ENCODE data around the gene KCTD19. TPM values are rescaled to one million over a fixed set of nuclear protein-coding genes. Genes with fewer than 3 reads are reported as not detected.

The KCTD19 gene
- total RNA-seq, 1 donor: under 0.01 TPM

GRCh38 chr16:67264277-67264676, 62.3 kb downstream of the KCTD19 start:
- Histone ChIP-seq H3K27me3 (ENCODE audit: insufficient read depth, low read length) (no peaks in the 10 kb centered on the region), H3K4me1 (ENCODE audit: insufficient read depth, low read length) (no peaks in the 10 kb centered on the region), H3K4me3 (ENCODE audit: low read length) (no peak overlapping the region), H3K9me3 (ENCODE audit: low read depth, low read length) (no peaks in the 10 kb centered on the region)

- H3K4me1 ChIP-seq (ENCODE audit: insufficient read depth, low read length): no peaks in the 10 kb centered on the region
- no peaks in the 10 kb centered on the region for H3K9me3 ChIP-seq (ENCODE audit: low read depth, low read length)
- H3K4me3 ChIP-seq (ENCODE audit: low read length): no peak overlapping the region
- no peaks in the 10 kb centered on the region for H3K27me3 ChIP-seq (ENCODE audit: insufficient read depth, low read length)
Observed at GRCh38 chr16:67263201-67263600, 63.3 kb downstream of the KCTD19 start.

- no peaks in the 10 kb centered on the region for H3K4me1 ChIP-seq (ENCODE audit: insufficient read depth, low read length)
- H3K9me3 ChIP-seq (ENCODE audit: low read depth, low read length): no peaks in the 10 kb centered on the region
- no peak overlapping the region for H3K4me3 ChIP-seq (ENCODE audit: low read length)
- no peaks in the 10 kb centered on the region for H3K27me3 ChIP-seq (ENCODE audit: insufficient read depth, low read length)
Observed at GRCh38 chr16:67260426-67261063, 66.0 kb downstream of the KCTD19 start.

GRCh38 chr16:67259705-67260104, 66.8 kb downstream of the KCTD19 start:
- H3K27me3 ChIP-seq (ENCODE audit: insufficient read depth, low read length): no peaks in the 10 kb centered on the region
- H3K4me1 ChIP-seq (ENCODE audit: insufficient read depth, low read length): no peaks in the 10 kb centered on the region
- H3K4me3 ChIP-seq (ENCODE audit: low read length): no peak overlapping the region
- no peaks in the 10 kb centered on the region for H3K9me3 ChIP-seq (ENCODE audit: low read depth, low read length)

DNA sequence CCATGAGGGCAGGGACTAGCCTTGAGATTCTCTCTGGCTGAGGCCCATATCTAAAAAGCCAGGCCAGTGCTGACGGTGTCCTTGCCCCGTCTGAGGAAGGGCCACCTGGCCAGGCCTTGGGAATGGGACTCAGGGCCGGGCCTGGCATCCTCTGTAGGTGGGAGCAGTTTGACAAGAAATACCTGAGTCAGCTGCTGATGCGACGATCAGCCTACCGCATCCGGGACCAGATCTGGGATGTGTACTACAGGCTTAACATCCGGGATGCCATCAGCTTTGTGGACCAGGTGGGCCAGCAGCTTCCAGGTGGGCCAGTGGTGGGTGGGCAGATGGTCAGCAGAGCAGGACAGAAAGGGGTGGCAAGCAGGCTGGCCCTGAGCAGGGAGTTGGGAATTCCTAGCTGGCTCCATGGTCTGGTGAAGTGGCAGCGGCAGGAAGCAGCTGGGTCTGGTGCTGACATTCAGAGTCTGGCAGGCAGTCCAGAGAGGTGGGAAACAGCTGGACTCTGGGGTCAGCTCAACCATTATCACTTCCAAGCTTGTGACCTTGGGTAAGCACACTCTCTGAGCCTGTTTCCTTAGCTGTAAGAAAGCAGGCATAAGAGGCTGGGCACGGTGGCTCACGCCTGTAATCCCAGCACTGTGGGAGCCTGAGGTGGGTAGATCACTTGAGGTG, 68.2 kb downstream of the KCTD19 start:
- Histone ChIP-seq H3K27me3 (ENCODE audit: insufficient read depth, low read length) (no peaks in the 10 kb centered on the region), H3K4me3 (ENCODE audit: low read length) (no peak overlapping the region), H3K4me1 (ENCODE audit: insufficient read depth, low read length) (no peaks in the 10 kb centered on the region), H3K9me3 (ENCODE audit: low read depth, low read length) (no peaks in the 10 kb centered on the region)

- Histone ChIP-seq H3K4me1 (ENCODE audit: insufficient read depth, low read length) (no peaks in the 10 kb centered on the region), H3K9me3 (ENCODE audit: low read depth, low read length) (no peaks in the 10 kb centered on the region), H3K4me3 (ENCODE audit: low read length) (no peak overlapping the region), H3K27me3 (ENCODE audit: insufficient read depth, low read length) (no peaks in the 10 kb centered on the region)
Observed at GRCh38 chr16:67257486-67258160, 68.9 kb downstream of the KCTD19 start.

GRCh38 chr16:67256701-67257230, 69.8 kb downstream of the KCTD19 start:
- Histone ChIP-seq H3K27me3 (ENCODE audit: insufficient read depth, low read length) (no peaks in the 10 kb centered on the region), H3K9me3 (ENCODE audit: low read depth, low read length) (no peaks in the 10 kb centered on the region), H3K4me1 (ENCODE audit: insufficient read depth, low read length) (no peaks in the 10 kb centered on the region), H3K4me3 (ENCODE audit: low read length) (no peak overlapping the region)

GRCh38 chr16:67255553-67256221, 70.9 kb downstream of the KCTD19 start:
- peaks cover under 1% of the 10 kb centered on the region for H3K27me3 ChIP-seq (ENCODE audit: insufficient read depth, low read length)
- H3K9me3 ChIP-seq (ENCODE audit: low read depth, low read length): no peaks in the 10 kb centered on the region
- H3K4me3 ChIP-seq (ENCODE audit: low read length): no peak overlapping the region
- no peaks in the 10 kb centered on the region for H3K4me1 ChIP-seq (ENCODE audit: insufficient read depth, low read length)

DNA sequence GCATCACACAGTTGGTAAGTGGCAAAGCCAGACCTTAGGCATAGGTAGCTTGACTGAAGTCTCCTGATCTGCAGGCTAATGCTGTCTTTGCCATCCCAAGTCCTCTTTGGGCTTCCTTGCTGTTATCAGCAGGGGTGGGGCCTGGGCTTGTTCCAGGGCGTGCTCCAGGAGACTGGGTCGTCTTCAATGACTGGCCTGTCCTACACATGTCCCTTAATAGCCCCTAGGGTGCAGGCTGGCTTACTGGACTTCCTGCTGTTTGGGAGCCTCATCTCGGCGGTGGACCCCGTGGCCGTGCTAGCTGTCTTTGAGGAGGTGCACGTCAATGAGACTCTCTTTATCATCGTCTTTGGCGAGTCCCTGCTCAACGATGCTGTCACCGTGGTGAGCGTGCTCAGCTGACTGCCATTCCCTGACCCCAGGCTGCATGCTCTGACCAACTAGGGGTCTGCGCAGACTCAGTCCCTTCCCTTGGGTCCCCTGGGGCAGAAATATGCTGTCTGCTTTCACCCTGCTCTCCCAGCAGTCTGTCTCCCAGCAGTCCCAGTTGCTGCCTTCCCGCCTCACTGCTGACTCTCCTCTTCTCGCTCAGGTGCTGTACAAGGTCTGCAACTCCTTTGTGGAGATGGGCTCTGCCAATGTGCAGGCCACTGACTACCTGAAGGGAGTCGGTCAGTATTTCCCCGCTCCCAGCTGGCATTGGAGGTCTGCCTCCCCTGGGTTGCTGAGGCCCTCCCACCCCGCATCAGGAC, 71.6 kb downstream of the KCTD19 start:
- Histone ChIP-seq H3K27me3 (ENCODE audit: insufficient read depth, low read length) (peaks cover 7% of the 10 kb centered on the region), H3K4me3 (ENCODE audit: low read length) (no peak overlapping the region), H3K4me1 (ENCODE audit: insufficient read depth, low read length) (no peaks in the 10 kb centered on the region), H3K9me3 (ENCODE audit: low read depth, low read length) (no peaks in the 10 kb centered on the region)

DNA sequence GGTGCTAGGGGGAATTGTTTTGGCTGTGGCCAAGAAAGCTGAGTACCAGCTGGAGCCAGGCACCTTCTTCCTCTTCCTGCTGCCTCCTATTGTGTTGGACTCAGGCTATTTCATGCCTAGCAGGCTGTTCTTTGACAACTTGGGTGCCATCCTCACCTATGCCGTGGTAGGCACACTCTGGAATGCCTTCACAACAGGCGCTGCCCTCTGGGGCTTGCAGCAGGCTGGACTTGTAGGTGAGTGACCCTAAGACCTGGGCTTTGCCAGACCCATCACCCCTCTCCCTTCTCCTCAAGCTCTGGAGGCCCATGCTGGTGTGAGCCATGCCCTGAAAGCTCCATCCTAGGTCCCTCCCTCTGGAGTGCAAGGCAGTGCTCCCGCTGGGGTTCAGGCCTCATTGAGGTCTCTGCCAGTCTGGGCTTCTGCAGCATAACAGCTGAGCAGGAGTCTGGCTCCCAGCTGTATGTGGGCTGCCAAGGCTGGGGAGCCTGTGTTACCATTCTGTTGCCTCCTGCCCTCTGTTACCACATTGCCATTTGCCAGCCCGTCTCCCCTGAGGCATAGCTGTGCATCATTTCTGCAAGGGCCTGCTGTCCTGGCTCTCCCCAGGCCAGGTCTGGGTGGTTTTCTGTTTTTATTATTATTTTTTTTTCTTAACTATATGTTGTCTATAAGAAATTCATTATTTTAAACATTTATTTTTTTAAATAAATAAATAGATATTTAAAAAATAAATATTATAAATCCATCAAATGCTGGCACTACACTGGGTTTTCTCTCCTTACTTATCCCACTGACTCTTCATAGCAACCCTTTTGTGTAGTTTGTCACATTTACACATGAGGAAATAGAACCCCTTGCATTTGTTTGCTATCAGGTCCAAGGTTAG, 73.7 kb downstream of the KCTD19 start:
- Histone ChIP-seq H3K9me3 (ENCODE audit: low read depth, low read length) (no peaks in the 10 kb centered on the region), H3K4me3 (ENCODE audit: low read length) (no peak overlapping the region), H3K27me3 (ENCODE audit: insufficient read depth, low read length) (peaks cover 21% of the 10 kb centered on the region), H3K4me1 (ENCODE audit: insufficient read depth, low read length) (peaks cover 17% of the 10 kb centered on the region)

DNA sequence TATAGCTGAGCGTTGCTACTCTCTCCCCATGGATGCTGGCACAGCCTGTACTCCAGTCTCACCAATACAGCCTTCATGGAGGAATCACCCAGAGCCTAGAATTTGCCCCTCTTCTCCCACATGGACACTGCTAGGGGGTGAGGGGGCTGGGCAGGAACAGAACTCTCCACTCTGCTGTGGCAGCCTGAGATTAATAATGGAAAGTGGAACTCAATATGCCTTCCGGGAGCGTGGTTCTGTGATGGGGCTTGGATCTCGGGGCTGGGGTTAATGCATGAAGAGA, 76.6 kb downstream of the KCTD19 start:
- no peak overlapping the region for H3K4me3 ChIP-seq (ENCODE audit: low read length)
- peaks cover 41% of the 10 kb centered on the region for H3K4me1 ChIP-seq (ENCODE audit: insufficient read depth, low read length)
- no peaks in the 10 kb centered on the region for H3K9me3 ChIP-seq (ENCODE audit: low read depth, low read length)
- H3K27me3 ChIP-seq (ENCODE audit: insufficient read depth, low read length): peaks cover 21% of the 10 kb centered on the region

DNA sequence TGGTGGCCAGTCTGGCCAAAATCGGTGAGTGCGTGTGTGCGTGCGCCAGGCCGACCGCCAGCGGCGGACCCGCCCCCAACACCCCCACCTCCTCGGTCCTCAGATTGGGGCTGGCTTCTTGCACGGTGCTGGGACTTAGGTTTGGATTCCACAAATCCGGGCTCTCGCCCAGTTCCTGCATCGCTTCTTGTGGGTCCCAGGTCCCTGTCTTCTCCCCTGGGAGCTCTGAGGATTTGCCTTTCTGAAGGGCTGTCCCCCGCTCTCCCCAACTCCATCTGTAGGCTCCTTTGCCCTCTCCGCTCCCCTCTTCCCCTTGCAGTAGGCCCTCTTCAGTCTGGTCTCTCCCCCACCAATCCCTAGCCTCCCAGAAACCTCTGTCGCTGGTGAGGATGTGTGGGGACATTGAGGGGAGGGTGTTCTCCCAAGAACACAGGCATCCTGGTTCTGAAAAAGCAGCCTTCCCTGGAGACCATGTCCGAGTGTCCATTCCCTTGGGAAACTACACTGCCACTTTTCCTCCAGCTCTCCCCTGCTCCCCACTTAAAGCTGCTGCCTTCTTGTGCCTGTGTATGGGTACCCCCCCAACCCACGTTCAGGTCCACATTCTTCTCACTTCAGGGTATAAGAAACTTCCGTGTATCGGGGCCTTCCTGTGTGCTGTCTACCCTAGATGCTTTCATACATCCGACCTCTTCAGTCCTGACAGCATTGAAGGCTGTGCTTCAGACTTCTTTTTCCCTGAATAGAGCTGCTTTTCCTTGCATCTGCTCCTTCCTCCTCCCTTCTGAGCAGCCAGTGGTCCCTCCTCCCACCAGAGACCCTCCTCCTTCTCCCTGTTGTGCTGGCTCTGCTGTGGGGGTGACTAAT, 77.1 kb downstream of the KCTD19 start:
- Histone ChIP-seq H3K4me1 (ENCODE audit: insufficient read depth, low read length) (peaks cover 47% of the 10 kb centered on the region), H3K9me3 (ENCODE audit: low read depth, low read length) (no peaks in the 10 kb centered on the region), H3K27me3 (ENCODE audit: insufficient read depth, low read length) (peaks cover 21% of the 10 kb centered on the region), H3K4me3 (ENCODE audit: low read length) (no peak overlapping the region)

DNA sequence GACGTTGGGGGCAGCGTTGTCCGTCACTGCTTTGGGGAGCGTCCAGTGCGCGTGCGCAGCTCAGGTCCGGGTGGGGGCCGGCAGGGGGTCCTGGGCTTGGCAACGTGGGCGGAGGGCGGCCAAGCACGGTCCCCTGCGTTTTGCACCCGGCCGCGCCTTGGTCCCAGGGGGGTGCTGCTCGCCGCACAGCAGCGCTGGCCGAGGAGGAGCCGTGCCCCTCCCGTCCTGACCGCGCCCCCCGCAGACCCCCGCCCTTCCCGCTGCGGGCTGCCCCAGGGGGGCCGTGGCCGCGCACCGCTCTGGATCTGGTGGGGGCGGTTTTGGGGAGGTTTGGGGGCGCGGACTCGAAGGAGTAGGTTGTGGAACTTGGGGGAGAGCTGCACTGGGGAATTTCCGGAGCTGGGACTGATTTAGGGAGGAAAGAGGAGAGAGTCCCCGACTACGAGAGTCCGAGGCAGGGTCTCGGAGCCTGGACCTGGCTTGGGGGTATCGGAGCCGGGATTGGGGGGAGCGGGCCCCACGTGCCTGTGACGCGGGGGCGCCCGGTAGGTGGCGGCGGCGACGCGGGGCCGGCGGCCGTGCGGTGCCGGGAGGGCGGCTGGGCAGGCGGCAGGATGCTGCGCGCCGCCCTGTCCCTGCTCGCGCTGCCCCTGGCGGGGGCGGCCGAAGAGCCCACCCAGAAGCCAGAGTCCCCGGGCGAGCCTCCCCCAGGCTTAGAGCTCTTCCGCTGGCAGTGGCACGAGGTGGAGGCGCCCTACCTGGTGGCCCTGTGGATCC, 78.0 kb downstream of the KCTD19 start, which contains the start of gene SLC9A5:
Gene SLC9A5 (plus strand): TSS at position 579 of the 777 bp plus-strand sequence. CDS start 36 bp downstream, at position 615.
- peaks cover 21% of the 10 kb centered on the region for H3K27me3 ChIP-seq (ENCODE audit: insufficient read depth, low read length)
- H3K4me1 ChIP-seq (ENCODE audit: insufficient read depth, low read length): peaks cover 55% of the 10 kb centered on the region
- peak within 1 kb of the TSS; percentile 68 for H3K4me3 ChIP-seq (ENCODE audit: low read length)
- no peaks in the 10 kb centered on the region for H3K9me3 ChIP-seq (ENCODE audit: low read depth, low read length)

Measured in mononuclear cell (primary cell).